GM04503 (cell line): ENCODE measurements around the gene FAM107B.
"Not testable (repeated sequence)": the region's sequence is repeated elsewhere in the genome, so short reads cannot be mapped to it uniquely, and the experiment has no call there.

Experiments
- DNase-seq: peaks from one replicate; pipeline ENCODE4 v3.0.0-alpha.2; 2012; ENCODE audit warnings: low read depth

FAM107B gene

DNA sequence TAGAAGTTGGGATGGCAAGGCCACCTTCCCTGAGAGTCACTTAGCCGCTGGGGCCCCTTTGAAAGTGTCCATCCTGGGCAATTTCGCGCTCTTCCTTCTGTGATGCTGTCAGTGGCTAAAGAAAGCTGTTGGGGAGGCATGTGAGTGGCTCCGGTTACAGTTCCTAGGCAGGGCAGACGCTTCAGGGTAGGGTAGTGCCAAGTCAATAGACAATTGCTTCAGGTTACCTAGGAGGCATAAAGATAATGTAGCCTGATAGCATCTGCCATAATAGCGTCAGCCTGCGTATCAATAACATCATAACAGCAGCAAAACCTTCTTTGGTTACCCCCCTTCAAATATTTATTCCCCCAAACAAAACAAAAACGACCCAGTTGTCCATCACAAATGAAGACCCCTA, at the start of gene FAM107B:
Gene FAM107B (minus strand): TSS at position 101 of the 400 bp plus-strand sequence. CDS start 234 bp downstream, outside the sequence.
- no peak for DNase-seq

DNA sequence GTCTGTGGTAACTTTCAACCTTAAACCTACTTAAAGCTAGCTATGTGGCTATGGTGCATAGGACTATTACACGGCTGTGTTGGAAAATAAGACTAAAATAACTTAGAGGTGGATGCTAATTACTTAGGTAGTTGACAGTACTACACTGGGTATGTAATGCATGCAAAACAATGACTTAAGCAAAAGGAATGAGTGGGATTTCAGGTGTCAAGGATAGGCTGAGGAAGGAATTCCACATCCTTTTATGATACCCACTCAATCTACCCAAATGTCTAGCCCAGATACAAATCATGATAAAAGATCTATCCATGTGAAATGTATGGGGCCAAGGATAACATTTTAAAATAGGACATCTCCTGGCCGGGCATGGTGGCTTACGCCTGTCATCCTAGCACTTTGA, 49.3 kb upstream of the FAM107B start:
- DNase-seq, result no peak

DNA sequence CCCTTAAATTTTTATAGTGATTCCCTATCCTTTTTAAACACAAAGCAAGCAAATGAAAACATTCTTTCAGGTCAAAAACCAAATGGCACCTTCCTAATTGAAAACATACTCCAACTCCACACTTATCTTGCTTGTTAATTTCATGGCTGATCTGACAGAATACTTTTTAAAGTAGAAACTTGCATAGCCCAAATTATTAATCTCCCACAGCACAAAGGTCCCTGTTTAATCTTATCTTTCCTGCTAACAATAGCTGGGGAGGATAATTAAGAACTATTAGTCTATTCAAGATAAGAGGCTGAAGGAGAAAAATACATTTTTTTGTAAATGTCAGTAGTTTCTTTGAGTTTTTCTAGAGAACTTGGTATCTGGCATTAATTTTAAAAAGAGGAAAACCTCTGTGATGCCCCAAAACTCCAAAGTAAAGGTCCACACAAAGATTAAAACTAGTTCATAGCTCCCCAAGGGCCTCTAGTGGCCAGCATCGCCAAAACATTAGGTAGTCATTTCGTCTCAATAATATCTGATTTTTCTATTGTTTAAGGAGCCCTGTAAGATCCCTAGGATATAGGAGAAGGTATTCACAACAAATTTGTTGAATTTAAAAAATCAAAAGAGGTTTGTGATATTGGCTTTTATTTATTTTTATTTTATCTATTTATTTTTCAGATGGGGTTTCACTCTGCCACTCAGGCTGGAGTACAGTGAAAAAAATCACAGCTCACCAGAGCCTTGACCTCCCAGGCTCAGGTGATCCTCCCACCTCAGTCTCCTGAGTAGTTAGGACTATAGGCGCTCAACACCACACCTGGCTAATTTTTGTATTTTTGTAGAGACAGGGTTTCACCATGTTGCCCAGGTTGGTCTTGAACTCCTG, 48.4 kb upstream of the FAM107B start:
- DNase-seq, result no peak

DNA sequence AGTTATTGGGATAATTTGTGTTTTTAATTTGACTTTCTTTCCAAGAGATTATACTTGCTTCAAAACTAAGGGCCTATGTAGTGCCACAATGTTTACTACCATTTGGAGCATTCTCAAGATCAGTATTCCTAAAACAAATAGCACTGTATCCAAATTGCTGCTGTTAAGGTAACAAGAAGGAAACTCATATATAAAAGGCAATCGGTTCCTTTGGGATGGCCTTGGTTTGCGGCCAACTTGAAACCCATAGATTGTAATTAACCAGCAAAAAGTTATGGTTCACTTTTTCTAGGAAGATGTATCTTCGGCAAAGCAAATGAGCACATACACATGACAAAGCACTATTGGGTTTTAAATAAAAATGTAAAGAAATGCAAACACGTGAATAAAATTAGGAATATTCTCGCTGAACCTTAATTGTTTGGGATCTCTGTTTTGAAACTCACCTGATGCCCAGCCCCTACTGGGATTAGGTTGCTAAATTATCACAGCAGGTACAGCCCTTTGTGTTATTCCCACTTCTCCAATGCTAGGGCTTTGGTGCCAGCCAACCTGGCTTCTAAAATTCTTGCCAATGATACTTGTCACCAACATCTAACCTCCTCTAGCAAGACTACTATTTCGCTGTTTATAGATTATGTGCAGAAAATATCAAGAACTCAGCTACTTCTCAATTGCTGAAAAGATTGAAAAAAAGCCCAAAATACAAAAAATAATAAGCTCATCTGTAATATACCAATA, 47.1 kb upstream of the FAM107B start:
- no peak for DNase-seq

DNA sequence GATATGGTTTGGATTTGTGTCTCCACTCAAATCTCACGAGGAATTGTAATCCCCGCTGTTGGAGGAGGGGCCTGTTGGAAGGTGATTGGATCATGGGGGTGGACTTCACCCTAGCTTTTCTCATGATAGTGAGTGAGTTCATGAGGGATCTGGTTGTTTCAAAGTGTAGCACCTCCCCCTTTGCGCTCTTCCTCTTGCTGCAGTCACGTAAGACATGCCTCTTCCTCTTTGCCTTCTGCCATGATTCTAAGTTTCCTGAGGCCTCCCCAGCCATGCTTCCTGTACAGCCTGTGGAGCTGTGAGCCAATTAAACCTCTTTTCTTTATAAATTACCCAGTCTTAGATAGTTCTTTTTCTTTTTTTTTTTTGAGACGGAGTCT, 46.1 kb upstream of the FAM107B start:
- DNase-seq, result no peak

DNA sequence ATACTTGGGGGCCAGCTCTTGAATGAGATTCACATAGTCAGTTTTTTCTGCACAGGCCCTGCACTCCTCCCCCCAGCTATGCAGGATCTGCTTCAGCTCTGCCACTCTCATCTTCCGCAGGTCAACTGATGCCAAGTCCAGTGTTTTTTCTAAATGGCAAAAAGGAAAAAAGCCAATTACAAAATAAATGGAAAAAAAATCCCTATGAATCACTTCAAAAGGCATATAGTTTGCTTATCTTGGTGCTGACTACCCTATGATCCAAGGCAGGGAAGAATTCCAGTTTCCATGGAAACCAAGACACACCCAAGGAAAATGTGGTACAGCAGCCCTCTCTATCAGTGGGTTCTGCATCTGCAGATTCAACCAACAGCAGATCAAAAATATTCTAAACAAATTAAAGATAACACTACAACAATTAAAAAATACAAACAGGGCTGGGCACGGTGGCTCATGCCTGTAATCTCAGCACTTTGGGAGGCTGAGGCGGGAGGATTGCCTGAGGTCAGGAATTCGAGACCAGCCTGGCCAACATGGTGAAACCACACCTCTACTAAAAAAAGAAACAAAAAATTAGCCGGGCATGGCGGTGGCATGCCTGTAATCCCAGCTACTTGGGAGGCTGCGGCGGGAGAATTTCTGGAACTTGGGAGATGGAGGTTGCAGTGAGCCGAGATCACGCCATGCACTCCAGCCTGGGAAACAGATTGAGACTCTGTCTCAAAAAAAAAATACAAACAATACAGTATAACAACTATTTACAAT, 45.5 kb upstream of the FAM107B start:
- DNase-seq, result peak; percentile 53

DNA sequence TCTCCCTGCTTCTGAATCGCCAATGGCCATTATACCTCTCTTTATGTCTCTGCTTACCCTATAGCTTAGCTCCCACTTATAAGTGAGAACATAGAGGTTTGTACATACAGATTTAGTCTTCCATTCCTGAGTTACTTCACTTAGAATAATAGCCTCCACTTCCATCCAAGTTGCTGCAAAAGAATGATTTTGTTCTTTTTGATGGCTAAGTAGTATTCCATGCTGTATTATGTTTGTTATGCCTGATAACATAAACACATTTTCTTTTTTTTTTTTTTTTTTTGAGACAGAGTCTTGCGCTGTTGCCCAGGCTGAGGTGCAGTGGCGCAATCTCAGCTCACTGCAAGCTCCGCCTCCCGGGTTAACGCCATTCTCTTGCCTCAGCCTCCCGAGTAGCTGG, 42.0 kb upstream of the FAM107B start:
- DNase-seq, result not testable (repeated sequence)

DNA sequence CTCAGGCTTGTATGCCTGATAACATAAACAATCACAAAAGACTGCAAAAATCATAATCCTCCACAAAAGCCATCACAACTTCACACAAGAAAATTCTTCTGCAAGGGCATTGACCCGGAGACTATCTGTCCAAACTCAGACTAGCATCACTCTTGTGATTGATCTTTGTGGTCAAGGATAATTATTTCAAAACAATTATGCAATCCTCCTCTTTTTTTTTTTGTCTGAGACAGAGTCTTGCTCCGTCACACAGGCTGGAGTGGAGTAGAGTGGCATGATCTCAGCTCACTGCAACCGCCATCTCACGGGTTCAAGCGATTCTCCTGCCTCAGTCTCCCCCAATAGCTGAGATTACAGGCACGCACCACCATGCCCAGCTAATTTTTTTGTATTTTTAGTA, 41.0 kb upstream of the FAM107B start:
- DNase-seq, result no peak

DNA sequence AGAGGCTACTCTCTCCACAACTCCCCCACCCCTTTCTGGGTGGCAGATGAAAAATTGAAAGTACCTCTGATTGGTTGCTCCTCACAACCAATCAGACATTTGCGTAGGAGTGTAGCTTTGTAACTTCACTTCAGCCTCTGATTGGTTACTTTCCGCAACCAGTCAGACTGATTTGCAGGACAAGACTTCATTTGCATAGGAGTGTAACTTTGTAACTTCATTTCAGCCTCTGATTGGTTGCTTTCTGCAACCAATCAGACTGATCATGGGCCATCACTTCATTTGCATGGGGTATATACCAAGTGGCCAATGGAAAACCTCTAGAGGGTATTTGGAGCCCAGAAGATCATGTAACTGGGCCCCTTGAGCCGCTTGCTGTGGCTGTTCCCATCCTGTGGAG, 37.6 kb upstream of the FAM107B start:
- DNase-seq, result no peak

DNA sequence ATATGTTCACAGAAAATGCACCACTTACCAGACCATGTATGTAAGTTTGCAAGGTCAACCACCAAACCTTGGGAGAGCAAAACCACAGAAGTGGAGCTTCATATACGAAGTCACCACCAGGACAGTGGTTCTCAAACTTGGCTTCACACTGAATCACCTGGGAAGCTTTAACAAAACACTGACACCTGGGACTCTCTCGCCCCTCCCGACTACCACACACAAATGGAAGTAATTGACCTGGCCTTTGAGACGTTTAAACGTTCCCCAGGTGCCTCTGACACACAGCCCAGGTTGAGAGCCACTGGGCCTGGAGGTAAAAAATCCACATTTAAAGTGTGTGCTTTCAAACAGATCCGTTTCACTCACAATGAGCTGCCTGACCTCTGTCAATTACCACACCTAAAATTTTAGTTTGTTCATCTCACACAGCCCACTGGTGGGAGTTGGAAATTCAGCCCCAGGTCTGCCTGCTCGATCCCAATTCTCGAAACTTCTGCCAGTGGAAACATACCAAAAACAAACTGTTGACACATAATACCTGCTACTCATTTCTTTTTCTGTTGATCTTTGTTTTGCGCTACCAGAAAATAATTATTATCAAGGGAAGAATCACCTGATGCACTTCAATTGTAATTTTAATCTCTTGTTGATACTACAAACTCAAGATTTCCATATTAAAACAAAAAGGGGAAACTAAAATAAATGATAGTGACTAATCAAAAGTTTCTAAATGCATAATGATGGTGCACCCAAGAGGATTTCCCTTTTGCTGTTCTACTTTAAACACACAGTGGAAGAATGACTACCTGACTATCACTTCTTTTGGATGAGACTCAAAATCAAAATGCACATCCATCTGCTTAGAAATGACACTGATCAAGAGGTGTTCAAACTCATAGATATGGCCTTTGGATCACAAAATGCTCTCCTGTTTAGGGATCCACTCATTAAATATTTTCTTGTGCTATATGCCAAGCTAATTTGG, 36.6 kb upstream of the FAM107B start:
- no peak for DNase-seq

DNA sequence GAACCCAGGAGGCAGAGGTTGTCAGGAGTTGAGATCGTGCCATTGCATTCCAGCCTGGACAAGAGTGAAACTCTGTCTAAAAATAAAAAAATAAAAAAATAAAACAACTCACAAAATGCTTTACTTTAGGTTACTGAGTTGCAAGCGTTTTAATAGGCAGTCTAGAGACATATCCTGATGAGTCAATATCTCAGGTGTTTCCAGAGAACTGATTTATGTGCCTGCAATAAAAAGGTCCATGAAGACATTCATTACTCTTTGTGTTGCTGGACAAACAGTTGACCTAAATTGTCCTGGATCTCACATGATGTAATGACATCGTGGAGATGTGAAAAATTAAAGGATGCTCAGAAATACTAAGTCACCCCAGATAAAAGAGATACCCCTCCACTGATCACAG, 31.6 kb upstream of the FAM107B start:
- no peak for DNase-seq

DNA sequence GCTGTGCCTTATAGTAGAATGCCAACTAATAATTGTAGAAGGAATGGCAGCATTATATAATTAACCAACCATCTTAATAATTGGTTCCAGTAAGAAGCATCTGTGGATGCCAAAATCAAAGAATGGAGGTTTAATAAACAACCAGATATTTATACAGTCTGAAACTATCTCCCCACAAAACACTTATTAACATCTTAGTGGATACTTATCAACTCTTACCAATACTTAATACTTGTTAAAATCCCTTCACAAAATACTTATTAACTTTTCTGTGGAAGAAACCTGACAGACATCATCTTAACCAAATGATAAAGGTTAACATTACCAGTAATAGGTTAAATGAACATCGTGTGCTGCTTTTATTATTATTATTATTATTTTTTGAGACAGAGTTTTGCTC, 29.1 kb upstream of the FAM107B start:
- DNase-seq, result no peak

DNA sequence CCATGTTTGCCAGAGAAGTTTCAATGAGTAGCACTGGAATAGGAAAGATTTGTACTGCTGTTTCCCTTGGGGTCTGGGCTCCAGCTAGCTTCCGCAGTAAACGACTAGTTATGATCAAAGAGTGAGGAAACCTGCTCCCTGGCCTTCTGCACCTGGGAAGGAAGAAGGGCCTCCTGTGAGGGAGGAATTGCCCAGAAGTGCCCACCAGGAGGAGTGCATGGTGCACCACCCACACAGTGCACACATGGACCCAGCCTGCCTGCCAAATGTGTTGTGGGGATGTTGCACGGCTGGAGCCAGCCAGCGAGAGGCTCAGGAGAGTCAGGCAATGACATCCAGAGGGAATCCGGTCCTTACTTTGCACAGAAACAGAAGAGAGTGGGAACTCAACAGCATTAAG, 27.0 kb upstream of the FAM107B start:
- no peak for DNase-seq

DNA sequence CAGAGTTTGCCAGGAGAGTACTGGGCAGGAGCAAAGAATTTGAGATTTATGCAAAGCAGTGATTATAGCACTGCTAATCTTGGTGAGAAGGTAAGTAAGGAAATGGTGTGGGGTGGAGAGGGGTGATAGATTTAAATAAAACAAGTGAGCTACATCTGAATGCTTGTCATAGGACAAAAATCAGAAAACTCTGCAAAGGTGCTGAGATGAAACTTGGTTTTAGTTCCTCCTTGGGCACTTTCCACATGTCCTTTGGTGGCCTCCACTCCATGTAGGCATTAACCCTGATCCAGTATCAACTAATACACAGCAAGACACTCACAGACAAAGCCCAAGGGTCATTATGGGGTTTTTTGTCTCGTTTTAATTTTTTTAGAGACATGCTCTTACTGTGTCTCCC, 25.7 kb upstream of the FAM107B start:
- DNase-seq, result no peak

DNA sequence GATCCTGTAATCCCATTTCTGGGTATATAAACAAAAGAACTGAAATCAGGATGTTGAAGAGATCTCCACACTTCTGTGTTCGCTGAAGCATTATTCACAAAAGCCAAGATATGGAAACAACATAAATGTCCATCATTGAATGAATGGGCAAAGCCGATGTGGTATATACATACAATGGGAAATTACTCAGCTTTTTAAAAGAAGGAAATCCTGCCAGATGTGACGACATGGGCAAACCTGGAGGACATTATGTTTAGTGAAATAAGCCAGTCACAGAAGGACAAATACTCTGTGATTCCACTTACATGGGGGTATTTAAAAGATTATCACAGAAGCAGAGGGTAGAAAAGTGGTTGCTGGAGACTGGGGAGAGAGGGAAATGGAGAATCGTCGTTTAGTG, 23.9 kb upstream of the FAM107B start:
- DNase-seq, result no peak

DNA sequence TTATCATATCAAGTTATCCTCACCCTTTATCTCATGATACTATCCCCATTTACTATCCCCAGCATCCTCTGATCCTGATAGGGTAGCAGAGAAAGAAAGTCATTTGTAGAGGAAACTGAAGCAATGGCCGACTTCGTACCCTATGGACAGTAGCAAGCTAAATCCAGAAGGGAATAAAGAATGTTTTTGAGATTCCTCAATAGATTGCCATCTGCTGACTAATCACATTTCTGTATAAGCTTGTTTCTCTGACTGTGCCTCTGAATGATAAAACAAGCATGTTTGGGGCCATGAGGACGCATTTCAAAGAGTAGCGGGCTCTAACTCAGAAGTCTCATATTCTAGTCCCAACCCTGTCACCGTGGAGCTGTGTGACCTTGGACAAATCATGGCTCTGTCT, 13.2 kb upstream of the FAM107B start:
- DNase-seq, result no peak

DNA sequence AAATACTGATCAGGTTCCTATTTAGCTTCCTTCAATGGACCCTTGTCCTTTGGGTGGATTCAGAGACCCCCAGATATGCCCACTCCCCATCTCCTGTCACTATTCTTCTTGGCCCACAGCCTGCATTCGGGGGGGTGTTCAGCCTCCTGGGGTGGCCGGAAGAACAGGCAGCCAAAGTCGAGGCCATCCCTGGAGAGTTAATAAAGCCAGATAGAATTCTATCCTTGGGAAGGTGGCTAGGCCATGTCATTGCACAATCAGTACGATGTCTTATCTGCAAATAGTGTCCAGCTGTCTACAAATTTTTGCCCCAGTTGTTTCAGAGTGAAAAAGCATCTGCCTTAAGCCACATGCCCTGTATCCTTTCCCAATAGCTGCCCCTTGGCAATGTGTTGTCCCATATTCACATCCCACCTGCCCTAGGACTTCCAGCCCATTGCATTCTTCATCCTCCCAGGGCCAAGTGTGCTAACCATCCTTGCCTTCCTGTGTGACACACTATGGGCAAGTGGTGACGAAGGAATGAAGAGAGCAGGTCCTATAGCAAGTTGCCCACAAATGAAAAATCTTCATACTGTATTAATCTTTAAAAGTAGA, 9.9 kb upstream of the FAM107B start:
- no peak for DNase-seq

DNA sequence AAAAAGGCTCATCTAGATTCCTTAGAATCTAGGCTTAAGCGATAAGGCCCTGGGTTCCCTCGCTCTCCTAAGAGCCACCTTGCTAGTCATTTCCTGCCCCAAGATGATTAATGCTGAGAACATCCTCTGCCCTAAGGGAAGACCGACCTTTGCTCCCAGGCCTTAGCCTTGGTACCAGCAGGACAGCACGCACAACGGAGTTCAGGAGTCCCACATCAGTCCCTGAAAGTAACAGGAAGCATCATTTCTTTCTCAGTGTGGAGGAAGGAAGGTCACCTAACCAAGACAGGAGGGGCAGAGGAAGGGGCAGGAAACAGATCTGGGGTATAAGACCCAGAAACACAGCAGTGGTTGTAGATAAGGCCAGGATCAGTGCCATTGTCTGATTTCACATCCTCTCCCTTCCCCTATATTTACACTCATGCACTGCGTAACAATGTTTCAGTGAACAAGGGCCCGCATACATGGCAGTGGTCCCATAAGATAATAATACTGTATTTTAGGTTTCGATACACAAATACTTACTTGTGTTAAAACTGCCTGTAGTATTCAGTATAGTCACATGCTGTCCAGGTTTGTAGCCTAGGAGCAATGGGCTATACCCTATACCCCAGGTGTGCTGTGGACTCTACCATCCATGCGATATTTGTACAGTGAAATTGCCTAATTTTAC, 8.1 kb upstream of the FAM107B start:
- no peak for DNase-seq

DNA sequence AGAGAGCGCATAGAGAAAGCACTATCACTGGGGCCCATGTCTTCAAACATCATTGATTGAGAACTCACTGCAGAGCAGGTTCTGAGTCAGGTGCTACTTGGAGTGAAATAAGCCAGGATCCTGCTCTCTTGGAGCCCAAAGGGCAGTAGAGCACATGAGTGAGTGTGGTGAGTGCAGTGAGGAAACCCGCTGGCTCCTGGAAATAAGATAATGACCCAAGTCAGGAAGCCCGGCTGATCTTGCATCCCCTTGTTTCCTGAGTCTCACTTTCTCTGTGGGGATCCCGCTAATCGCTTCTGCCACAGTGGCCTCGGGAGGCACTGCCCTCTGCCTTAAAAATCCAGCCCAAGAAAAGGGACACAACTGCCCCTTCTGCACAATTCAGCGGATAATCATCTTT, 7.1 kb upstream of the FAM107B start:
- DNase-seq, result no peak

DNA sequence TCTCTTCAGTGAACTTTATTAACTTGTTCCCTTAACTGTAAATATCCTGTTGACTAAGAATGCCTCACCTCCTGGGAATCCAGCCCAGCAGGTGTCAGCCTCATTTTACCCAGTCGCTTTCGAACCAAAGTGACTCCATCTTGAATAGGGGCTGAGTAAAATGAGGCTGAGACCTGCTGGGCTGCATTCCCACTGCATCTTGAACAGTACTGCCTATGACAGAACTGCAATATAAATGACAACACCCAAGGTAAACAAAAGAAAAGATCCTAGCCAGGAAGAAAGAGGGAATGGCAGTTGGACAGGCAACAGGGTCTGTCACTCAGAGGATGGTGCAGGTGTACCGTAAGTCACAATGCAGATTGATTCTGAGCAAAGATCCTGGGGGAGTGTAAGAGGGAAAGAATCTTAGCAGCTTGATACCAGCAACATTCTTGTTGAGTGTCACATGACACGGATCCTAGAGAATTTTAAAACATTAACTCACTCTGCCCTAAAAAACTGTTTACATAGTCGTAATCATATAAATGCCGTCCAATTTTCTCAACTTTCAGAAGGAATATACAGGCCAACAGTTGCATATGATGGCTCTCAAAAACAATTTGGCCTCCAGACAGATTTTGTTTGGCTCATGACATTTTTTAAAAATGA, 4.4 kb upstream of the FAM107B start:
- peak; percentile 39 for DNase-seq
